GM21825 (cell line): ENCODE data around the gene POLR2I.

Source experiments
- ATAC-seq: cut with Tn5 transposase; IDR thresholded peaks from one replicate; pipeline ENCODE4 v1.9.1; 2021; ENCODE audit warnings: mild to moderate bottlenecking, moderate library complexity; ENCODE audit not compliant: unreplicated experiment

The POLR2I gene

GRCh38 chr19:36114721-36115452 lies at the start of gene POLR2I:
Gene POLR2I, minus strand, starts transcription at chr19:36114875. Its CDS starts 19 bp downstream, at chr19:36114856.
- ATAC-seq = peak; percentile 76

- ATAC-seq = no peak
Measured at GRCh38 chr19:36163813-36164212, 49.1 kb upstream of the POLR2I start.

GRCh38 chr19:36160821-36161596 lies 46.3 kb upstream of the POLR2I start:
- no peak for ATAC-seq

GRCh38 chr19:36153126-36153525 lies 38.5 kb upstream of the POLR2I start:
- no peak for ATAC-seq

- ATAC-seq = no peak
Measured at GRCh38 chr19:36152352-36153091, 37.8 kb upstream of the POLR2I start, which contains the start of gene COX7A1. Gene COX7A1, minus strand, starts transcription at chr19:36152447. Its CDS starts 40 bp downstream, at chr19:36152407.

GRCh38 chr19:36152019-36152351 lies 37.3 kb upstream of the POLR2I start:
- ATAC-seq = no peak

- ATAC-seq = no peak
Measured at GRCh38 chr19:36151144-36152018, 36.7 kb upstream of the POLR2I start.

GRCh38 chr19:36150586-36150985 lies 35.9 kb upstream of the POLR2I start:
- no peak for ATAC-seq

- ATAC-seq = no peak
Measured at GRCh38 chr19:36149673-36150406, 35.2 kb upstream of the POLR2I start.

GRCh38 chr19:36144624-36145023 lies 29.9 kb upstream of the POLR2I start:
- no peak for ATAC-seq

- no peak for ATAC-seq
Measured at GRCh38 chr19:36142496-36142895, 27.8 kb upstream of the POLR2I start.

GRCh38 chr19:36142046-36142445 lies 27.4 kb upstream of the POLR2I start:
- ATAC-seq = no peak

- ATAC-seq = peak; percentile 41
Measured at GRCh38 chr19:36141039-36141927, 26.6 kb upstream of the POLR2I start.

GRCh38 chr19:36140304-36141038 lies 25.8 kb upstream of the POLR2I start:
- ATAC-seq = no peak

GRCh38 chr19:36139473-36140303 lies 25.0 kb upstream of the POLR2I start, which contains the start of gene CAPNS1:
Gene CAPNS1, plus strand, starts transcription at chr19:36140066. Its CDS starts 946 bp downstream, at chr19:36141012.
- peak; percentile 81 for ATAC-seq

- no peak for ATAC-seq
Measured at GRCh38 chr19:36139120-36139472, 24.4 kb upstream of the POLR2I start.

- ATAC-seq = no peak
Measured at GRCh38 chr19:36136964-36137686, 22.4 kb upstream of the POLR2I start.
